GM19452 (cell line): ENCODE data around the gene SPATA22.
"Not testable (repeated sequence)": the region's sequence is repeated elsewhere in the genome, so short reads cannot be mapped to it uniquely, and the experiment has no call there.

Experiments used
- ATAC-seq: cut with Tn5 transposase; IDR thresholded peaks from one replicate; pipeline ENCODE4 v1.9.1; 2021; ENCODE audit not compliant: unreplicated experiment

SPATA22 gene

DNA sequence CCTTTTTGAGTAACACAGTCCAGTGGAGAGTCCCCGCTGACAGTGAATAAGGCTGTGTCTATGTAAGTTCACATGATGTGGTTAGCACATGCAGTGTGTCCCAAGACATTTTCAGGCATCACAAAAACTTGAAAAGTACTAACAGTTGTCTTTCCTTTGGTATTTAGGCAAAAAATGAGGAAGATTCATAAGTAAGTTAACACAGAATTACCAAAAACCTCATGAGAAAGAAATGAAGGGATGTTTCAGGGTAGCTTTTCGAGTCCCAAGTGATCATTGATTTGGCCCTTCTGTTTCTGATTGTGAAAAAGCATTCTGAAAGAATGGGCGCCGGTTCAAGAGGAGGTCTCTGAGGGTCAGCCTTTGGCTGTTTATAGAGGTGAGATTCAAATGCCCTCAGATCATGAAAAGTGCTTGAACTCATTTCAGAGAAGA, 3.6 kb upstream of the SPATA22 start:
- no peak for ATAC-seq

DNA sequence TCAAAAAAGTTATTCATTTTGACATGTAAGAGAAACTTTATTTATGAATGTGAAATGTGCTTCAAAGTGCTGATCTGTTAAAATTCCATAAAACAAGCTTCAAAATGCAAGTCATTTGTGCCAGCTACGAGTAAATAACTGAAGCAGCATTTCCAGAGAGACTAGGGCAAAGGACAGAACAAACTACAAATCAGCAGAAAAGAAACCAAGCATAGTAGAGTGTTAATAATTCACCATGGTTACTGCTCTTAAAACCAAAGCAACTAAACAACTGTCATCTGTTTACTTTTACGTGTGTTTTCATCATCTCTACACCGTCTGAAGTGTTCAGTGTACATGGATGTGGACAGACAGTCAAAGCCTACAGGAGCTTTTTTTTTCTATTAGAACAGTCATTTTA, 2.6 kb upstream of the SPATA22 start:
- ATAC-seq: no peak

DNA sequence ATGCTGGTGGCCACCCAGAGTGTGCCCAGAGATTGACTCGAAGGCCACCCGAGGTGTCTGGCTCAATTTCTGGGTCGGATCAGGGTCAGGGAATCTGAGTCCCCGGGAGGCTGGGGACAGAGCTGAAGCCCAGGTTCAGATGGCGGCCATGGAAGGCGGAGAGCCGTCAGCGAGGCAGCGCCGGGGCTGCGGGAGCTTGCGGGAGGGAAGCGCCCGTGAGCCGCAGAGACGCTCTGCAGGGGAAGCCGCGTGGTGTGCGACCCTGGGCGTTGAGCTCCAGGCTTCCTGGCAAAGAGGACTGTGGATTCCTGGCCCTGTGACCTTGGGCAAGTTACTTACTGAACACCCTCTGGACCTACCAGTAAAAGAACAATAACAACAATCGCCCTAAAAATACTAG, 518 bp upstream of the SPATA22 start:
- ATAC-seq: no peak

DNA sequence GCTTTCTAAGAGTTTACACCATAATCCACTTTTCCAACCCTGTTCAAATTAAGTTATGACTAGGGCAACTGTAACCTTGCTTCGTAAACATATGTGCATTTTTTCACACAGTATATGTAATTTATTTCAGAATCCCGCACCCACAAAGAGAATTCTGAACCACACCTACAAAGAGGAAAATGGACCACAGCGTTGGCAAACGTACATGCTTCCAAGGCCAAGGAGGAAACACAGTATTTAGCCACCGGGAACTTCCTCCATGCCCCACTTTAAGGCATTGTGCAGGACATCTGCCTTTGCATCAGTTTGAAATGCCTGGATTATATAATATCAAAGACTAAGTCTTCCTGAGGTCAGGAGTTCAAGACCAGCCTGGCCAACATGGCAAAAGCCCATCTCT, 2.1 kb downstream of the SPATA22 start:
- ATAC-seq: no peak

DNA sequence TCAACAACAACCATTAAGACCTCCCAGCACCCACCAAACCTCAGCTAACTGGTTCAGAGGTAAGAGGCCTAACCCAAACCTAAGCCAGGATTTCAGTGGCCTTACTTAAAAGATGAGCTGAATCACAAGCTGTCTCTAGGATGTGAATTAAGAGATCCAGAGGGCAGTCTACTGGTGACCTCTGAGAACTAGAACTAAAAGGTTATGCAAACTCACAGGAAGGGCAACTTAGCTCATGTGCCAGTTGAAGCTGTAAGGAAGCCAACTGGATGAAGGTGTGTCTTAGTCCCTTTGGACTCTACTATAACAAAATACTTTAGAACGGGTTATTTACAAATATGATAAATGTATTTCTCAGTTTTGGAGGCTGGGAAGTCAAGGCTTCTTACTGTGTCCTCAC, 5.3 kb downstream of the SPATA22 start:
- not testable (repeated sequence) for ATAC-seq

DNA sequence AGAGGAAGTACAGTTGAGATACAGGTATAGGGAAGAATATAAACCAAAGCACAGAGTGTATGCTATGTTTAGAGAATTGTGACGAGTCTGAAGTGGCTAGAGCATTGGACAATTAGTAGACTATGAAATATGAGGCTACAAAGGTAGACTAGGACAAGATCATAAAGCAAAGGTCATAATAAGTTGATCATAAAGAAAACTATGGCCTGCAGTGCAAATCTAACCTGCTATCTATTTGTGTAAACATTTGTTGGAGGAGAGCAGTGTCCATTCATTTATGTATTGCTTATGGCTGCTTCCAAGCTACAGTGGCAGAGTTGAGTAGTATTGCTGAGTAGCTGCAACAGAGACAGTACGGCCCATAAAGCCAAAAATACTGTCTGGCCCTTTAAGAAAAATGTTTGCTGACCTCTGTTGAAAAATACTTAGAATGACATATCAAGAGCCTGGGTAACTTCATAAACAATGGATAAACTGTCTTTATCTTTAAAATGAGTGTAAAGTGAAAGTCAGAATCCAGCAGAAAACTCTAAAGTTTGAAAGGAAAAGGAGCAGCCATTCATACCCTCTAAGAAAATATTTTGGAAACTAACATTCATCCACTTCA, 23.5 kb downstream of the SPATA22 start:
- no peak for ATAC-seq

DNA sequence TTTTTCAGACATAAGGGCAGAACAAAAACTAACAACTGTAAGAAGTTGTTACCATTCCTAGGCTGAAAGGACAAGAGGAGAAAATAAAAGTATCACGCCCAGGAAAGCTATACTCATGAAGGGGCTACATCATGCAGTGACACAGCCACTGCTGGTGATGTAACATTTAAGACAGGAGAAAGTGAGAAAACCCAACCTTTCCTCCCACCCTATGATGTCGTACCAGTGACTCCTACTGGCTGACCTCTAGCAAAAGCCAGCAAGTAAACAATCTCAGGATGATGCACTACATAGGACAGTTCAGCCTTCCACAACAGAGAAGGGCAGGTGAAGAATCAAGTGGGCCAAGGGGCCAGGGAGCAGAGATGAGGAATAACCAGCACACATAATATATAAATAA, 24.0 kb downstream of the SPATA22 start:
- no peak for ATAC-seq

DNA sequence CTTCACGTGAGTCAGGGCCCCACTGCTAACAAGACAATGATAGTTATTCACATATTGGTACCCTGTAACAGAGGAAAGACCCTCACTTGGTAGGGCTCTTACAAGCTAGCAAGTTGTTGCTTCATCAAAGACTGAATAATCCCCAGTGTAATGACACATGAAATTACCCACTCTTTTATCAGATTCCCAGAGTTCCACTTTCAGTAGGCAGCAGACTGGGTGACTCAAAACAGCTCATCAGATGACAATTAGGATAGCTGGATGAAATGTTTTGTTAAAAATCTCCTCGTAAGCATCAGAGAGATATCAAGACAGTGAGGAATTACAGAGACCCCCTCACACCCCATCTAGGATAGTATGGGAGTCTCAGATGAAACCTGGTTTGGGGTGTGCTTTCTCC, 31.2 kb downstream of the SPATA22 start:
- no peak for ATAC-seq

DNA sequence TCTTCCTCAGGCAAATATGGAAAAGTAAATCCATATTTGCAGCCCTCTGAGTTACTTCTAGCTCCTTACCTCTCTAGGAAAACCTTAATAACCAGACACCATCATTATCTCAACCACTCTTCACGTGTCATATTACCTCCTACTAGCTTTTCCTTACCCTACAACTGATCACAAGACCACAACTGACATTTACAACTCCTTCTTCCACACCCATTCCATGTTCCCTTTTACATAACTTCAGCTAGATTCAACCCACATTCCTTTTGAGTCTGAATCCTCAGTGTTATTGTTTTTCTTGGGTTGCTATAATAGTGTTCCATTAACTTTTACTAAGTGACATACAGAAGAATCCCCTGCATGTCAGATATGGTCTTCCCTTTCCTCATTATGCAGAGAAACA, 33.3 kb downstream of the SPATA22 start:
- ATAC-seq: no peak

DNA sequence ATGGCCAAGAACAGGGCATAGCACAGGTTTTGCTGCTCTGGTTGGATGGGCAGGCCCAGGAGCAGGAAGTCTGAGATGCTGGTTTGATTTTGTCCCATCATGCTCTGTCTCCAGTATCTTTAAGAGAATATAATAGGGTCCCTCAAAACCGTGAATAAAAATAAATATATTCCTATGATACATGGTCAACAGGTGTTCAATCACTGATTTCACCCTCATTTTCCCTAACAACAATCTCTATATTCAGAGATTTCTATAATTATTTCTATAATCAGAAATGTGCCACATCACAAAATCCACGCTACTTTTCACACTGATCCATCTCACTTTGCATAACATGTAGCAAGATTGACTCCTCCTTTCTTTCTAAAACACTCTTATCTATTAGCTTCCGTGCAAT, 37.9 kb downstream of the SPATA22 start, which contains the start of gene OR1E2:
TSS of gene OR1E2 (minus strand) at position 101 of the 400 bp plus-strand sequence. CDS start at position 101, 0 bp downstream.
- ATAC-seq: no peak

DNA sequence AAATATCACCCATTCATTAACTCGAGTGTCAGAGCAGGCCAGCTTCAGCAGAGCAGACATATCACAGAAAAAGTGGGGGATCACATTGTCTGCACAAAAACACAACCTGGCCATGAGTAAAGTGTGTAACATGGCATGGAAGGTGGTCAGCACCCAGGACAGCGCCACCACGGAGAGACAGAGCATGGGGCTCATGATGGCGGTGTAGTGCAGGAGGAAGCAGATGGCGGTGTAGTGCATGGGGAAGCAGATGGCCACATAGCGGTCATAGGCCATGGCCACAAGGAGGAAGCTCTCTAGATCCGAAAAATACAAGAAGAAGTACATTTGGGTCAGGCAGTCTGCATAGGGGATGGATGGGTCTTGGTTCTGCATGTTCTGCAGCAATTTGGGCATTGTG, 38.4 kb downstream of the SPATA22 start:
- ATAC-seq: not testable (repeated sequence)

DNA sequence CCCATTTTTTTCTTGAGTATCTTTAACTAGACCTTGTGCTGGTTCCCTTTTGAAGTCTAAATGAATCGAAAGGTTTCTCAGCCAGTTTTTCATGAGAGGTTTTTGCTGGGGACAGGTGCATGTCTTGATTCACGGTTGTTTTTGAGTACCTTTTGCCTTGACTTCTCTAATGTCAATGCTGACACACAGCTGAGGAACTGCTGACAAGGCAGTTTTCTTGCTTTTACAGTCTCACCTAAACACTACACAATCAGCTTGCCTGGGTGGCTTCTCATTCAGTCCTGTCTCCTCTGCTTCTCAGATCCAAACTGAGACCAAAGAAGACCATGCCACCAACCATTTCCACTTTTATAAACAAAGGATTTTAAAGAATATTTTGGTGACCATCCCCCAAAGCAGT, 53.4 kb downstream of the SPATA22 start:
- no peak for ATAC-seq

DNA sequence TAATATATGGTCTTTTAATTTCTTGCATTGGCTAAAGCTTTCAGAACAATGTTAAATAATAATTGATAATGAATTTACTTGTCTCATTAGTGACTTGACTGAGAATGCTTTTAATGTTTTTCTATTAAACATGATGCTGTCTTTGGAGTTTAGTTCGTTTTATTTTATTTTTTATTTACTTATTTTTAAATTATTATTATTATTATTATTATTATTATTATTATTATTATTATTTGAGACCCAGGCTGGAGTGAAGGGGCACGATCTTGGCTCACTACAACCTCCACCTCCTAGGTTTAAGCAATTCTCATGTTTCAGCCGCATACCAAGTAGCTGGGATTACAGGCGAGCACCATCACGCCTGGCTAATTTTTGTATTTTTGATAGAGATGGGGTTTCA, 56.0 kb downstream of the SPATA22 start:
- no peak for ATAC-seq

DNA sequence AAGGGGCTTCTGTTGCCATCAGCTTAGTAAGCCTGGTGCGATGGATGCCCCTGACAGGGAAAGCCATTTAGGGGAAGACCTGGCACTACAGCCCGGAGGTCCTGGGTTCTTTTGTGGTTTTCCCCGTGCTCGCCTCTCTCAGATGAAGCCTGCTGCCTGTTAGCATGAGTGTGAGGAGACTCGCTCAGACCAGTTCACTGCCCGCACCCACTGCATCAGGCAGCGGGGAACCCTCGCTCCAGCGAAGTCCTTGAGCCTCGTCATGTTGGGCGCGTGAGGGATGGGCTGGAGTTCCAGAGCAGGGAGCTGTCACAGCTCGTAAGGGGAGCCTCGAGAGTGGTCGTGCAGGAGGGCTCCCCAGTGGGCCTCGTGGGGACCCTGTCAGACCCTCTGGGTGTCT, 59.4 kb downstream of the SPATA22 start:
- ATAC-seq: not testable (repeated sequence)

DNA sequence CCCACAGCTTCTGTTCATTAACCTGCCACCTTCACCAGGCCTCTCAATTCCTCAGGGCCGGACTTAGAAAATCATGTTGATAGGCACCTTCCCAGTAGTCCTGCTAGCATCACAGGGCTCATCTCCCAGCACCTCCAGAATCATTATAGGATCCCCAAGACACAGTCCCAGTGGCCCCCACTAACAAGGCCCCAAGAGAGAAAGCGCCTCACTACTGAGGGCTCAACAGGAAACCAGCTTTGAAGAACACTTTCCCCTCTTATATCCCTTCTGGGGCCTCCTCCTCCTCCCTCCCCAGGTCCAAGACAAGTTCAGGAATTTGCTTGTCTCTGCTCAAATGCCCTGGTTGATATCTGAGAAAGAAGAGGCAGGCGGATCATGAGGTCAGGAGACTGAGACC, 60.5 kb downstream of the SPATA22 start, which contains the start of gene OR3A3:
TSS of gene OR3A3 (plus strand) at position 301 of the 400 bp plus-strand sequence.
- no peak for ATAC-seq

DNA sequence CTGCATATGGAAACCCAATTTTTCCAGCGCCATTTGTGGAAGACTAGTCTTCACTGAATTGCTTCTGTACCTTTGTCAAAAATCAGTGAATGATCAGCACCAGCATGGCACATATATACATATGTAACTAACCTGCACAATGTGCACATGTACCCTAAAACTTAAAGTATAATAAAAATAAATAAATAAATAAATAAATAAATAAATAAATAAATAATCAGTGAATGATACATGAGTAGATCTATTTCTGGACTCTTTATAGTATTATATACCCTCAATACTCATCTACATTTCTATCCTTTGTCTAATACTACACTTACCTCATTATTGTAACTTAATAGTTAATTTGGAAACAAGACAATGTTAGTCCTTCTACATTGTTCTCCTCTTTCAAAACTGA, 67.8 kb downstream of the SPATA22 start:
- not testable (repeated sequence) for ATAC-seq

DNA sequence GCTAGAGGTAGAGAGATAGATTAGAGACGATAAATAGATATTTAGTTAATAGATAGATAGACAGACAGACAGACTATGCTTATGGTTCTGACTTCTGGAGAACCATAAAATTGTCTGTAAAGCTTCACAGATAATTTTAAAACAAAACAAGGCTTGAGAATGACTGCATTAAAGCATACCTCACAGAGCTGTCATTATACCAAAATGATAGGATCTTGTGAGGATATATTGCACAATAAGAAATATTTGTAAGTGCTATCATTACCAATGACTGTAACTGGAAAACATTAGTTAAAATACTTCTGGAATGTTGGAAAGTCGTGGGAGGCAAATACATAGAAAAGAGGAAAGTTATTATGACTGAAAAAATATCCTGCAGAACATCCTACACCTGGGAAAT, 69.8 kb downstream of the SPATA22 start:
- no peak for ATAC-seq

DNA sequence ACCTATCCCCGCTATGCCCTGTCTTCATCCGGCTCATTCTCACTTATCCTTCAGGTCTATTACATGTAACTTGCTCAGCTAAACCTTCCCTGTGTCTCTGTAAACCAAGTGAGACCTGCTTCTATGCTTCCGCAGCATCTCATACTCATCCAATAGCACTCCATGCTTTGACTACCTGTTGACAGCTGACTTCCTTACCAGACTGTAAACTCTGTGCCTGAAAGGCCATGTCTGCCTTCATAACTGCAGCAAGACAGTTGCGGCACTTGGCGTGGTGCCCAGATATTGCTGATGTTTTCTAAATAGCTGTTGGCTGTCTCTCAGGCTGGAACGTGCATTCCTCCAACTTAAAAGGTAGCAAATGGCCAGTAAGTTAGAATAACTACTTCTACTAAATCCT, 71.6 kb downstream of the SPATA22 start:
- ATAC-seq: no peak

DNA sequence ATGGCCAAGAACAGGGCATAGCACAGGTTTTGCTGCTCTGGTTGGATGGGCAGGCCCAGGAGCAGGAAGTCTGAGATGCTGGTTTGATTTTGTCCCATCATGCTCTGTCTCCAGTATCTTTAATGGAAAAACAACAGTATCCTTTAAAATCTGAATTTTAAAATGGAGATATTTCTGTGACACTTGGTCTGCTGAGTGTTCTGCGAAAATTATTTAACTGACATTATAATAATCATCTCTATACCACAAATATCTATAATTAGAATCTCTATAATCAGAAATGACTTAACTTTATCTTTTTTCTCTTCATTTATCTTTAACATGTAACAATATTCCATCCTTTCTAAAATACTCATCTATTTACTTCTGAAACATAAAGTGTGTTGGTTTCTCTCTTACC, 73.3 kb downstream of the SPATA22 start, which contains the start of gene OR1E1:
TSS of gene OR1E1 (minus strand) at position 101 of the 400 bp plus-strand sequence. CDS start at position 101, 0 bp downstream.
- ATAC-seq: no peak

DNA sequence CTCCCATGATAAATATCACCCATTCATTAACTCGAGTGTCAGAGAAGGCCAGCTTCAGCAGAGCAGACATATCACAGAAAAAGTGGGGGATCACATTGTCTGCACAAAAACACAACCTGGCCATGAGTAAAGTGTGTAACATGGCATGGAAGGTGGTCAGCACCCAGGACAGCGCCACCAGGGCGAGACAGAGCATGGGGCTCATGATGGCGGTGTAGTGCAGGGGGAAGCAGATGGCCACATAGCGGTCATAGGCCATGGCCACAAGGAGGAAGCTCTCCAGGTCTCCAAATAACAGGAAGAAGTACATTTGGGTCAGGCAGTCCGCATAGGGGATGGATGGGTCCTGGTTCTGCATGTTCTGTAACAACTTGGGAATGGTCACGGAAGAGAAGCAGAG, 73.8 kb downstream of the SPATA22 start:
- ATAC-seq: not testable (repeated sequence)
